Measurements from ENCODE around the gene S100A3. TPM values are rescaled to one million over a fixed set of nuclear protein-coding genes. Genes with fewer than 3 reads are reported as not detected.

S100A3 gene
- polyA plus RNA-seq, 3 donors, result 0.31 to 0.54 TPM; not detected in 1

GRCh38 chr1:153571706-153572105 lies 22.6 kb upstream of the S100A3 start:
- Histone ChIP-seq H3K4me2 (replicated peaks; ENCODE audit: extremely low read depth, low read length, poor library complexity, severe bottlenecking) (no peak overlapping the region), H3K9me3 (replicated peaks in 1 of 2; ENCODE audit: control insufficient read depth in 1 of 2, insufficient read depth in 1 of 2, low read length in 2 of 2) (no peaks in the 10 kb centered on the region), H3K79me2 (ENCODE audit: insufficient read depth, low read length) (peaks cover 12% of the 10 kb centered on the region), H3K4me1 (ENCODE audit: control insufficient read depth in 1 of 2, insufficient read depth in 2 of 2, low read length in 2 of 2) (peaks cover 47% of the 10 kb centered on the region in 2 donors), H3K9ac (ENCODE audit: insufficient read depth, low read length, poor library complexity, severe bottlenecking) (no peak overlapping the region), H3K27ac (ENCODE audit: low read depth in 1 of 2, low read length in 2 of 2) (peak overlapping the region; percentile 59 to 66), H4K20me1 (ENCODE audit: insufficient read depth, low read length) (no peaks in the 10 kb centered on the region), H3K4me3 (replicated peaks in 1 of 3; ENCODE audit: low read depth in 2 of 3, low read length in 3 of 3) (no peak overlapping the region), H2AFZ (ENCODE audit: insufficient read depth, low read depth, low read length, poor library complexity, severe bottlenecking) (no peak overlapping the region), H3K27me3 (ENCODE audit: control insufficient read depth in 2 of 2, insufficient read depth in 2 of 2, low read length in 2 of 2) (no peaks in the 10 kb centered on the region), H3K36me3 (replicated peaks in 1 of 2; ENCODE audit: control insufficient read depth in 1 of 2, insufficient read depth in 2 of 2, low read length in 2 of 2) (no peaks in the 10 kb centered on the region)
- no peak for DNase-seq
- peak overlapping the region in 6 of 7 donors; percentile 19 to 90 (median 80) for H3K27ac Mint-ChIP-seq
- no peak overlapping the region for H3K4me3 Mint-ChIP-seq
- H3K27me3 Mint-ChIP-seq (ENCODE audit: low read depth in 3 of 3), result peaks cover 0 to 8% (median 2%) of the 10 kb centered on the region in 3 donors
- H3K4me1 Mint-ChIP-seq, result peaks cover 48% of the 10 kb centered on the region
- peaks cover 0 to 3% (median 0%) of the 10 kb centered on the region in 7 donors for H3K9me3 Mint-ChIP-seq
- peaks cover 0 to 5% of the 10 kb centered on the region in 2 donors for H3K36me3 Mint-ChIP-seq
- intact Hi-C loops (cut with micrococcal nuclease), result loop anchor here (10.0 kb wide), 2 partner anchors 53 to 207 kb away; partner anchors contain the start of genes S100A1 (in 1 of the 2) and S100A13 (in 1 of the 2)
- WGBS (ENCODE audit: insufficient coverage), result 60% methylated on average over 3 of the region's 7 CpGs
- no peak for TF ChIP-seq CTCF (IDR thresholded peaks at IDR 0.05)

GRCh38 chr1:153570874-153571273 lies 21.8 kb upstream of the S100A3 start:
- no peaks in the 10 kb centered on the region for H3K27me3 ChIP-seq (ENCODE audit: control insufficient read depth in 2 of 2, insufficient read depth in 2 of 2, low read length in 2 of 2)
- H3K27me3 Mint-ChIP-seq (ENCODE audit: low read depth in 3 of 3), result peaks cover 0 to 8% (median 2%) of the 10 kb centered on the region in 3 donors
- H3K79me2 ChIP-seq (ENCODE audit: insufficient read depth, low read length), result peaks cover 13% of the 10 kb centered on the region
- no peaks in the 10 kb centered on the region for H4K20me1 ChIP-seq (ENCODE audit: insufficient read depth, low read length)
- no peaks in the 10 kb centered on the region for H3K36me3 ChIP-seq (replicated peaks in 1 of 2; ENCODE audit: control insufficient read depth in 1 of 2, insufficient read depth in 2 of 2, low read length in 2 of 2)
- whole genome bisulfite sequencing (ENCODE audit: insufficient coverage), result 100% methylated on average over 2 of the region's 5 CpGs
- intact Hi-C loops (cut with micrococcal nuclease), result loop anchor here (10.0 kb wide), 2 partner anchors 54 to 206 kb away; partner anchors contain the start of genes S100A1 (in 1 of the 2) and S100A13 (in 1 of the 2)
- peaks cover 0 to 3% (median 0%) of the 10 kb centered on the region in 7 donors for H3K9me3 Mint-ChIP-seq
- H3K4me2 ChIP-seq (replicated peaks; ENCODE audit: extremely low read depth, low read length, poor library complexity, severe bottlenecking), result no peak overlapping the region
- no peak for DNase-seq
- H3K4me1 ChIP-seq (ENCODE audit: control insufficient read depth in 1 of 2, insufficient read depth in 2 of 2, low read length in 2 of 2), result peaks cover 54 to 55% of the 10 kb centered on the region in 2 donors
- no peak overlapping the region for H3K4me3 Mint-ChIP-seq
- peak overlapping the region in 1 of 7 donors; percentile 73 for H3K27ac Mint-ChIP-seq
- H2AFZ ChIP-seq (ENCODE audit: insufficient read depth, low read depth, low read length, poor library complexity, severe bottlenecking), result no peak overlapping the region
- no peak overlapping the region for H3K4me3 ChIP-seq (replicated peaks in 1 of 3; ENCODE audit: low read depth in 2 of 3, low read length in 3 of 3)
- no peak overlapping the region for H3K9ac ChIP-seq (ENCODE audit: insufficient read depth, low read length, poor library complexity, severe bottlenecking)
- peaks cover 0 to 5% of the 10 kb centered on the region in 2 donors for H3K36me3 Mint-ChIP-seq
- H3K9me3 ChIP-seq (replicated peaks in 1 of 2; ENCODE audit: control insufficient read depth in 1 of 2, insufficient read depth in 1 of 2, low read length in 2 of 2), result no peaks in the 10 kb centered on the region
- H3K4me1 Mint-ChIP-seq, result peaks cover 54% of the 10 kb centered on the region
- no peak overlapping the region for H3K27ac ChIP-seq (ENCODE audit: low read depth in 1 of 2, low read length in 2 of 2)
- no peak for TF ChIP-seq CTCF (IDR thresholded peaks at IDR 0.05)
